HL-60/S4 (cell line): ENCODE results near the gene PILRB.
"Not testable (repeated sequence)": the region's sequence is repeated elsewhere in the genome, so short reads cannot be mapped to it uniquely, and the experiment has no call there.

Source experiments
- in situ Hi-C: fragments of 300-500 bp; cut with MboI; formaldehyde crosslinking; loops from 2 replicates; pipeline ENCODE4 v1.14.3; 2022; ENCODE audit warnings: low sequenced_read_pairs

The PILRB gene

DNA sequence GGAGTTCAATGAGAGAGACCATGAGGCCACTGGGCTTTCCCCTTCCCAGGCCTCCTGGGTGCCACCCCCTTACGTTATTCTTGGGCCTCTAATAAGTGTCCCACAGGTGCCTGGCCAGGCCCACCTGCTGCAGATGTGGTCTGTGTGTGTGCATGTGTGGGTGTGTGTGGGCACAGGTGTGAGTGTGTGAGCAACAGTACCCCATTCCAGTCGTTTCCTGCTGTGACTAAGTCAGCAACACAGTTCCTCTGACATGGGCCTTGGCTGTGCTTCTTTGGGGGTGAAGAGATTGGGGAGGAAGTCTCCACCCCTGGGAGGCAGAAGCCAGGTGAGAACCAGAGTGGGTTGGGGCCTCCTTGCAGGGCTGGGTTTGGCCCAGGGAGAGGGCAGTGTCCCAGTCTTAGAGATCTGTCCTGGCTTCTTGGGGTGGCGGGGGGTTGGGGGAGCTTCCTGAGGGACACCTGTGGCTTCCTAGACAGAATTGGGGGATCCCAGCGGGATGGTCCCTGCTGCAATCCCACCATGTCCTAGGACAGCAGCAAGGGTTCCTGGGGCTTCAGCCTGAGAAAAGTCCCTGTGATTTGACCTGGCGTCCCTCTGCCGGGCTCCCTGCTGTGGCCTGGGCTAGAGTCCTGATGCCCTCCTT, 4.1 kb upstream of the PILRB start:
- in situ Hi-C loops, result no loop called here

GRCh38 chr7:100356416-100357068, 1.4 kb upstream of the PILRB start:
- in situ Hi-C loops, result no loop called here

GRCh38 chr7:100357131-100357561, 771 bp upstream of the PILRB start:
- in situ Hi-C loops, result no loop called here

GRCh38 chr7:100358857-100359212, 918 bp downstream of the PILRB start:
- in situ Hi-C loops, result no loop called here

- in situ Hi-C loops, result no loop called here
Observed at GRCh38 chr7:100360135-100360854, 2.4 kb downstream of the PILRB start.

DNA sequence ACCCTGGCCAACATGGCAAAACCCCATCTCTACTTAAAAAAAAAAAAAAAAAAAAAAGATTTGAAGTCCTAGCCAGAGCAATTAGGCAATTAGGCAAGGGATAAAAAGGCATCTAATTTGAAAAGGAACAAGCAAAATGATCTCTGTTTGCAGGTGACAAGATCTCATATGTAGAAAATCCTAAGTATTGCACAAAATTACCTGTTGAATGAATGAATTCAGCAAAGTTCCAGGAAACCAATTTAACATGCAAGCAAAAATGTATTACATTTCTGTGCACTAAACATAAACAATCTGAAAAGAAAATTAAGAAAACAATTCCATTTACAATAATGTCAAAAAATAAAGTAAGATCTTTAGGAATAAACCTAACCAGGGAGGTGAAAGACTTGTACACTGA, 5.2 kb downstream of the PILRB start:
- in situ Hi-C loops, result no loop called here

DNA sequence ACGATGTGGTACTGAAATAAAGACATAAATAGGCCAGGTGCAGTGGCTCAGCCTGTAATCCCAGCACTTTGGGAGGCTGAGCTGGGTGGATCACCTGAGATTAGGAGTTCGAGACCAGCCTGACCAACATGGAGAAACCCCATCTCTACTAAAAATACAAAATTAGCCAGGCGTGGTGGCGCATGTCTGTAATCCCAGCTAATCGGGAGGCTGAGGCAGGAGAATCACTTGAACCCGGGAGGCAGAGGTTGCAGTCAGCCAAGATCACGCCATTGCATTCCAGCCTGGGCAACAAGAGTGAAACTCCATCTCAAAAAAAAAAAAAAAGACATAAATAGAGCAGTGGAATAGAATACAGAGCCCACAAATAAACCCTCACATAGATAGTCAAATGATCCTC, 5.9 kb downstream of the PILRB start:
- in situ Hi-C loops, result not testable (repeated sequence)

- in situ Hi-C loops, result no loop called here
Observed at GRCh38 chr7:100364480-100364879, 6.6 kb downstream of the PILRB start.

DNA sequence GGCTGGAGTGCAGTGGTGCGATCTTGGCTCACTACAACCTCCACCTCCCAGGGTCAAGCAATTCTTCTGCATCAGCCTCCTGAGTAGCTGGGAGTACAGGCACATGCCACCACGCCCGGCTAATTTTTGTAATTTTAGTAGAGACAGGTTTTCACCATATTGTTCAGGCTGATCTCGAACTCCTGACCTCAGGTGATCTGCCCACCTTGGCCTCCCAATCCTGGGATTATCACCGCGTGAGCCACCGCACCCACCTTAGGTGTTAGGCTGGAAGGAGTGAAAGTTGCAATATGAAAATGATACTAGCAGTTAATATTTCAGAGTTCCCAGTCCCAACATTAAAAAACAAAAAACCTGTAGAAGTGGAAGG, 8.1 kb downstream of the PILRB start:
- in situ Hi-C loops, result not testable (repeated sequence)

GRCh38 chr7:100366411-100367250, 8.7 kb downstream of the PILRB start:
- in situ Hi-C loops, result no loop called here

GRCh38 chr7:100367251-100367620, 9.3 kb downstream of the PILRB start:
- in situ Hi-C loops, result no loop called here

- in situ Hi-C loops, result no loop called here
Observed at GRCh38 chr7:100367676-100368613, 10.0 kb downstream of the PILRB start.

DNA sequence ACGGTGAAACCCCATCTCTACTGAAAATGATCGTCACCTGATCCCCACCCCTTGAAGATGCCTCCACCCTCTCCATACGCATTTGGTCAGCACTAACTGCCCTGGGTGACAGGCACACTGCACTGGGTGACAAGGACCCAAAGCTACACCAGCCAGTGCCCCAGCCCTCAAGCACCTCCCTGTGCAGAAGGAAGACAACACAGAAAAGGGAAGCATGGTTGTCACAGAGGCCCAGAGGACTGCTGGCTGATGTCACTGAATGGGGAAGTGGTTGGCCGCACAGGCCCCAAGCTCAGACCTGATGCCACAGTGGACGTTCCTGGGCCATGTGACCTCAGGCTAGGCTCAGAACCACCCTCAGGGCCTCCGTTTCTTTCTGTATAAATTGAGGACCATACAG, 11.2 kb downstream of the PILRB start:
- in situ Hi-C loops, result no loop called here

DNA sequence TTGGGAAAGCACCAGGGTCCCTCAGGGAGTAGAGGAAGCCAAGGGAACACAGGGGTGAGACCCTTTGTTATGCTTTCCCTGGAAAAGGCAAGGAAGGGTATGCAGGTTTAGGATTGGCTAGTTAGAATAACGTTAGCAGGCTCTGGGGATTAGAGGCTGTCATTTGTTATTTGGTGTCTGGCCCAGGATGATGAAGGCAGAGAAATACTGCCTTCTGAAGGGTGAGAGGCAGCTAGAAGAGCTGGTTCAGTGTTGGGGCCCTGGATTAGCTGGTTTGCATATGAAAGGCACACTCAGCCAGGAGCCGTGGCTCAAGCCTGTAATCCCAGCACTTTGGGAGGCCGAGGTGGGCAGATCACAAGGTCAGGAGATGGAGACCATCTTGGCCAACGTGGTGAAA, 12.4 kb downstream of the PILRB start:
- in situ Hi-C loops, result no loop called here

DNA sequence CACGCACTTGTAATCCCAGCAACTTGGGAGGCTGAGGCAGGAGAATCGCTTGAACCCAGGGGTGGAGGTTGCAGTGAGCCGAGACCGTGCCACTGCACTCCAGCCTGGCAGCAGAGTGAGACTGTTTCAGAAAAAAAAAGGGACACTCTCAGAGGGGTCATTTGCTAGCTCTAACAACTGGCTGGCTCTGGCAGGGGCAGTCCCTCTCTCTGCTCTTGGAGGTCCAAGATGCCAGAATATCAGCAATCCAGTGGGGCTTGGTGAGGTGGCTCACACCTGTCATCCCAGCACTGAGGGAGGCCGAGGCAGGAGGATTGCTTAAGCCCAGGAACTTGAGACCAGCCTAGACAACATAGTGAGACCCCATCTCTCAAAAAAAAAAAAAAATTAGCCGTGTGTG, 12.8 kb downstream of the PILRB start:
- in situ Hi-C loops, result no loop called here

DNA sequence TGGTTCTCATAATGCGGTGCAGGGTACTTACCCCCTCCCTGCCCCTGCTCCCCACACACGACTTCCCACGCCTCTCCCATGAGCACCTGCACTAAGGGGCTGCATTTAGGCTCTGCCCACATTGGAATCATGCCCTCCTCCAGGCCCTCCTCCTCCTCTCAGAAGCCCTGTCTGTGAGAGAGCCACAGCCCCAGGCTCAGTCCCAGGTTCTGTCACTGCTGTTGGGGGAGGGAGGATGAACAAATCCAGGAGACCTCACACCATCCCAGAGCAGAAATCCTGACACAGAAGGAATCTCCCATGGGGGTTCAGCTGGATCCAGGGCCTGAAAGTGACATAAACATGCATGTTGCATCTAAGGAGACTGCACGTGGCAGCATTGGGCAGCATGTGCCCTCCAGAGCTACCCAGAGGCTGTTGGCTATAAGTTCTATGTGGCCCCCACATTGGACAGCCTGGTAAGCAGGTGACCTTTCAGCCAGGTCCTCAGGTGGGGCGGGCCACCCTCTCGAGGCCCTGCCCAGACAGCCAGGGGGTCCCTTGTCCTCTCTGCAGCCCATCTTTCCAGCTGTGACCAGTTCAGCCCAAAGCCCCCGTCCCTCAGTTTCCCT, 13.7 kb downstream of the PILRB start:
- in situ Hi-C loops, result no loop called here

DNA sequence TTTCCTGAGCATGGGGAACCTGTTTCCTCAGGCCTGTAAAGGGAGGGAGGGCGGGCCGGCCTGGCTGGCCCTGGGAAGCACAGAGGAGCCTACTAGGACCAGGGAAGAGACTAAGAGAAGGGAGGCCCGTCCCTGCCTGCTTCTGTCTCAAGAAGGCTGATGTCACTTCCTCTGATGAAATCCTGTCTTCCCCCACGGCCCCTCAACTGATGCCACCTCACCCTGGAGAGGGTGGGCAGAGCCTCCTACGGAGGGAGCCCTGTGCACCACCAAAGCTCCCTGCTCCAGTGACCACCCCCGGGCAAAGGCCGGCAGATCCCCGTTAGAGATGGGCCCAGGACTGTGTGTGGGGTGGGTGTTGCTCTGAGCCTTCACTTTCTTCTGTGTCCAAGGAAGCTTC, 14.3 kb downstream of the PILRB start:
- in situ Hi-C loops, result no loop called here

GRCh38 chr7:100372694-100373093, 14.8 kb downstream of the PILRB start:
- in situ Hi-C loops, result no loop called here

GRCh38 chr7:100373261-100373831, 15.4 kb downstream of the PILRB start, which contains the start of gene PILRA:
TSS of gene PILRA (plus strand) at chr7:100373487. CDS start at chr7:100373657, 170 bp downstream.
- in situ Hi-C loops, result no loop called here
